PC-9 (cell line): Measurements from ENCODE around the gene RB1.

ENCODE experiments used
- CTCF ChIP-seq: fragments of 200-600 bp; sonication (generic); conservative IDR thresholded peaks from 2 replicates; pipeline ENCODE4 v1.6.1; 2017; ENCODE audit warnings: mixed run types, antibody characterized with exemption, mild to moderate bottlenecking, moderate library complexity
- EZH2 ChIP-seq: fragments of 200-600 bp; sonication (generic); IDR thresholded peaks from 2 replicates; pipeline ENCODE4 v1.8.0; 2017; ENCODE audit warnings: antibody characterized with exemption, low read depth

- TF ChIP-seq CTCF (no peak), EZH2 (no peak)
These were observed 211.2 kb downstream of the RB1 start for GRCh38 chr13:48514793-48515192.
